Measurements from ENCODE around the gene HOMER1.

Gene HOMER1

DNA sequence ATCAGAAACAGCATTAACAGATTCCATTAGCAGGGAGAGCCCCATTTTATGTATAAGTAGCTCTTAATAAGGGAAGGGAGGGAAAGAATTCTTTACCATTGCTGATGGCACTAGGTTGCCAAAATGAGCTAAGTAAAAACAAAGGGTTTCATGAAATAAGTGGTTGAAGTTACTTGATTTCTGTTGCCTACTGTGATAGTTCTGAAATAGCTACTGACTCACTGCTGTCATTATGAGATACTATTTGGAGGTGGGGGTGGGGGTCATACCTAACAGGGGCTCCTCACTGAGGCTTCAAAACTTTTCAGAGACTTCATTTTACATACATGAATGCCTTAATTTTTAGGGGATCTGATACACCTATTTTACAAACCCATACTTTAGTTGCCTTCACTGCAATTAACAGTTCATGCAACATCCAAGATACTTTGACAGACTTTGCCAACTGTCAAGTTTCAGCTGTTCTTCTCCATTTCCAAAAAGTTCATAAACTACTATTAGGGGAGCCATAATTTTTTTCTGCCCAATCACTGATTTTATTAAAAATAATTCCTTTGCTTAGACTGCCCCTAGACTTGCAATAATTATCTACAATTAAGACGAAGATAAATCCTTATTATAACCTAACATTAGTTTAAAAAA is 4.6 kb downstream of the HOMER1 start:
- Histone ChIP-seq H3F3A (ENCODE audit: insufficient read depth) (0 out of 2 replicates have a peak, but pooled peaks cover 3% of the 10 kb centered on the region), H3K4me2 (ENCODE audit: low read depth, low read length, poor library complexity, severe bottlenecking) (no peak overlapping the region), H3K9me2 (replicated peaks; ENCODE audit: insufficient read depth, low read length) (no peaks in the 10 kb centered on the region), H3K9me3 (ENCODE audit: insufficient read depth, low read length) (no peaks in the 10 kb centered on the region), H2AFZ (ENCODE audit: low read depth, low read length, severe bottlenecking) (no peak overlapping the region), H4K20me1 (ENCODE audit: low read depth, low read length) (no peaks in the 10 kb centered on the region), H3K79me2 (ENCODE audit: insufficient read depth, low read length) (no peaks in the 10 kb centered on the region), H3K27ac (ENCODE audit: low read depth, low read length) (no peak overlapping the region), H3K4me3 (ENCODE audit: insufficient read depth, low read length, poor library complexity, severe bottlenecking) (no peak overlapping the region), H3K36me3 (ENCODE audit: low read length) (no peaks in the 10 kb centered on the region), H3K9ac (ENCODE audit: low read length) (no peak overlapping the region), H3K27me3 (ENCODE audit: low read length) (0 out of 2 replicates have a peak, but pooled peaks cover 3% of the 10 kb centered on the region)
- TF ChIP-seq, protein P1, sequence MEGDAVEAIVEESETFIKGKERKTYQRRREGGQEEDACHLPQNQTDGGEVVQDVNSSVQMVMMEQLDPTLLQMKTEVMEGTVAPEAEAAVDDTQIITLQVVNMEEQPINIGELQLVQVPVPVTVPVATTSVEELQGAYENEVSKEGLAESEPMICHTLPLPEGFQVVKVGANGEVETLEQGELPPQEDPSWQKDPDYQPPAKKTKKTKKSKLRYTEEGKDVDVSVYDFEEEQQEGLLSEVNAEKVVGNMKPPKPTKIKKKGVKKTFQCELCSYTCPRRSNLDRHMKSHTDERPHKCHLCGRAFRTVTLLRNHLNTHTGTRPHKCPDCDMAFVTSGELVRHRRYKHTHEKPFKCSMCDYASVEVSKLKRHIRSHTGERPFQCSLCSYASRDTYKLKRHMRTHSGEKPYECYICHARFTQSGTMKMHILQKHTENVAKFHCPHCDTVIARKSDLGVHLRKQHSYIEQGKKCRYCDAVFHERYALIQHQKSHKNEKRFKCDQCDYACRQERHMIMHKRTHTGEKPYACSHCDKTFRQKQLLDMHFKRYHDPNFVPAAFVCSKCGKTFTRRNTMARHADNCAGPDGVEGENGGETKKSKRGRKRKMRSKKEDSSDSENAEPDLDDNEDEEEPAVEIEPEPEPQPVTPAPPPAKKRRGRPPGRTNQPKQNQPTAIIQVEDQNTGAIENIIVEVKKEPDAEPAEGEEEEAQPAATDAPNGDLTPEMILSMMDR (IDR thresholded peaks at IDR 0.05; ENCODE audit: insufficient read depth, low read length, poor library complexity, severe bottlenecking) = no peak
- TF ChIP-seq EZH2phosphoT487 (conservative IDR thresholded peaks at IDR 0.05; ENCODE audit: low read length) = no peak

DNA sequence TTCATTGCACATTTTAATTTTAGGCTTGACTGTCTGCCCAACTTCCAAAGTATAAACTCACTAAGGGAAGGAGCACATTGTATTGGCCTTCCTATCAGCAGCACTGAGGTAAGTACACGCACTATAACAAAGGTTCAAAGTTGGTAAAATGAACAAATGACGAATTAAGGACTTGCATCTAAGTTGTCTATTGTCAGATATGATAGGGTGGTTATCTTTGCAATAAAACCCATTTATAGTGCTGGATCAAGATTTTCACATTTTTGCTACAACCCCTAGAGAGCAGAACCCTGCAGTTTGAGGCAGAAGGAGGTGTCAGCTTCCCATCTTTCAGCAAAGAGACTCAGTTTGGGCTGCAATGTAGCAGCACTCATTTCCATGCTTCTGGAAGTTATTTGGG is 5.1 kb downstream of the HOMER1 start:
- H3K27me3 ChIP-seq (ENCODE audit: low read length) = 0 out of 2 replicates have a peak, but pooled peaks cover 3% of the 10 kb centered on the region
- no peaks in the 10 kb centered on the region for H4K20me1 ChIP-seq (ENCODE audit: low read depth, low read length)
- 0 out of 2 replicates have a peak, but pooled peaks cover 3% of the 10 kb centered on the region for H3F3A ChIP-seq (ENCODE audit: insufficient read depth)
- no peaks in the 10 kb centered on the region for H3K36me3 ChIP-seq (ENCODE audit: low read length)
- no peaks in the 10 kb centered on the region for H3K79me2 ChIP-seq (ENCODE audit: insufficient read depth, low read length)
- H3K4me3 ChIP-seq (ENCODE audit: insufficient read depth, low read length, poor library complexity, severe bottlenecking) = no peak overlapping the region
- no peak overlapping the region for H2AFZ ChIP-seq (ENCODE audit: low read depth, low read length, severe bottlenecking)
- no peak for TF ChIP-seq EZH2phosphoT487 (conservative IDR thresholded peaks at IDR 0.05; ENCODE audit: low read length)
- TF ChIP-seq, protein P1 (IDR thresholded peaks at IDR 0.05; ENCODE audit: insufficient read depth, low read length, poor library complexity, severe bottlenecking) = no peak
- H3K9me3 ChIP-seq (ENCODE audit: insufficient read depth, low read length) = no peaks in the 10 kb centered on the region
- no peak overlapping the region for H3K4me2 ChIP-seq (ENCODE audit: low read depth, low read length, poor library complexity, severe bottlenecking)
- no peaks in the 10 kb centered on the region for H3K9me2 ChIP-seq (replicated peaks; ENCODE audit: insufficient read depth, low read length)
- H3K27ac ChIP-seq (ENCODE audit: low read depth, low read length) = no peak overlapping the region
- H3K9ac ChIP-seq (ENCODE audit: low read length) = no peak overlapping the region

DNA sequence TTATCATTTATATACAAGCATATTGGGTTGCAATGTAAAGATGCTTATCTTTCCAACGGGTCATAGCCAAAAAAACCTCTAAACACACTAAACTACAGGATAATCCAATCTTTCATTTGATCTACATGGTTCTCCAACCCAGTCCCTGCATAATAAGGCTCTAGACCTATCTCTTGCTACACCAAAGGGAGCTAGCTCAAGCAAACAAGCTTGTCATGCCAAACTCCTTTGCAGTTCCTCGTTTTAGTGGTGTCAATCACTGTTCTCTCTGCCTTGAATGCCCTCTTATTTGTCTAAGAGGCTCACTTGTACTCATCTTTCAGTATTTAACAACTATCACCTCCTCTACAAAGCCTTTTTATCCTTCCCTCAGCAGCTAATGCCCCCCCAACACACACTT is 5.6 kb downstream of the HOMER1 start:
- H3K79me2 ChIP-seq (ENCODE audit: insufficient read depth, low read length) = no peaks in the 10 kb centered on the region

More for the DNA sequence above, 5.6 kb downstream of the HOMER1 start:
- Histone ChIP-seq H3K9ac (ENCODE audit: low read length) (no peak overlapping the region), H3F3A (ENCODE audit: insufficient read depth) (0 out of 2 replicates have a peak, but pooled peaks cover 3% of the 10 kb centered on the region), H4K20me1 (ENCODE audit: low read depth, low read length) (no peaks in the 10 kb centered on the region), H2AFZ (ENCODE audit: low read depth, low read length, severe bottlenecking) (no peak overlapping the region), H3K4me3 (ENCODE audit: insufficient read depth, low read length, poor library complexity, severe bottlenecking) (no peak overlapping the region), H3K27me3 (ENCODE audit: low read length) (0 out of 2 replicates have a peak, but pooled peaks cover 3% of the 10 kb centered on the region), H3K9me2 (replicated peaks; ENCODE audit: insufficient read depth, low read length) (no peaks in the 10 kb centered on the region), H3K4me2 (ENCODE audit: low read depth, low read length, poor library complexity, severe bottlenecking) (no peak overlapping the region), H3K9me3 (ENCODE audit: insufficient read depth, low read length) (no peaks in the 10 kb centered on the region), H3K36me3 (ENCODE audit: low read length) (no peaks in the 10 kb centered on the region), H3K27ac (ENCODE audit: low read depth, low read length) (no peak overlapping the region)
- TF ChIP-seq EZH2phosphoT487 (conservative IDR thresholded peaks at IDR 0.05; ENCODE audit: low read length) = no peak

Measured in SU-DHL-6 (cell line).